Measurements from ENCODE around the gene UPB1. TPM values are rescaled to one million over a fixed set of nuclear protein-coding genes. Genes with fewer than 3 reads are reported as not detected.

Gene UPB1
- total and polyA plus RNA-seq, 9 of the 15 experiments (the other 6 are each of a cell fraction or from before 2014, with no cell fraction given) = 0.06 to 0.11 TPM; not detected in 7

DNA sequence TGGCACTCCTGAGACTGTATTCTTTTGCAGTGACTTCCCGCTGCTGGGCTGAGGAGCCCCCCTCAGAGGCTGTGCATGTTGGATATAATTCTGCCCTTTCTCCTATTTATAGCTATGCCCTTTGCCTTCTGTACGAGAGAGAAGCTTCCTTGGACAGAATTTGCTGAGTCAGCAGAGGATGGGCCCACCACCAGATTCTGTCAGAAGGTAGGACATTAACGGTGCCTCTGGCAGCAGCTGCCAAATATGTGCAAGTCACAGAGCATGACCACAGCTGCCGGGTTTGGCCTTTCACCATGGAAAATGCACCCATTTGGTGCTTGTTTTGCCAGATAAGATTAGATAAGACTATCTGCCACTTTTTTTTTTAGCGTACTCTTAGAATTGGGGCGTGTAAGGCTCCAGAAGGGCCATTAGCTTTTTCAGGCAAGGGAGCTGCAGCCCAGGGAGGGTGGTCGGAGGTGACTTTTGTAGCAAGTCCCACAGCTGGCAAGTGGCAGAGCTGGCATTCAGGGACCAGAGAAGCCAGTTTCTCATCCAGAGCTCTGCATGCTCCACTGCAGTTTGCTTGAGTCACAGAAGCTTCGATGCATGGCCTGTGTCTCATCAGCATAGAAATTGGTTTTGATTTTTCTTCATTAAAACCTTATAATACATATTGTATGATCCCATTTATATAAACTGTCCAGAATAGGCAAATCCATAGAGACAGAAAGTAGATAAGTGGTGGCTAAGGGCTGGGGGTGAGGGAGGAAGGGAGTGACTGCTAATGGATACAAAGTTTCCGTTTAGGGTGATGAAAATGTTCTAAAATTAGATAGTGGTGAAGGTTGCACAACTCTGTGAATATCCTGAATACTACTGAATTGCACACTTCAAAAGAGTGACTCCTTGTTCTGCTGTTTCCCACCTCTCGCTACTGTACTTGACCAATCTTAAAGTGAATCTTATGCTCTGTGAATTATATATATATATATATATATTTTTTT, 15.8 kb downstream of the UPB1 start (continued):
- TF ChIP-seq, protein P1, sequence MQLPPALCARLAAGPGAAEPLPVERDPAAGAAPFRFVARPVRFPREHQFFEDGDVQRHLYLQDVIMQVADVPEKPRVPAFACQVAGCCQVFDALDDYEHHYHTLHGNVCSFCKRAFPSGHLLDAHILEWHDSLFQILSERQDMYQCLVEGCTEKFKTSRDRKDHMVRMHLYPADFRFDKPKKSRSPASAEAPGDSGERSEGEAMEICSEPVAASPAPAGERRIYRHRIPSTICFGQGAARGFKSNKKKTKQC (CRISPR knock-in tag; IDR thresholded peaks at IDR 0.05) = no peak
- peak; percentile 83 for TF ChIP-seq MEF2A (IDR thresholded peaks at IDR 0.05; ENCODE audit: control insufficient read depth, low read depth, low read length)
- peak; percentile 66 for TF ChIP-seq ETV1 (tag; conservative IDR thresholded peaks at IDR 0.05; ENCODE audit: low read depth)
- TF ChIP-seq CBFA2T2 (conservative IDR thresholded peaks at IDR 0.05) = peak; percentile 30; the same call in 1 of the 2 replicates
- TF ChIP-seq ZNF77 (CRISPR knock-in tag; IDR thresholded peaks at IDR 0.05) = no peak
- TF ChIP-seq TEAD1 (CRISPR knock-in tag; IDR thresholded peaks at IDR 0.05) = peak in 1 of 2 experiments; percentile 27; a peak in 1 of 4 replicates
- TF ChIP-seq NCOA4 (IDR thresholded peaks at IDR 0.05; ENCODE audit: partially characterized antibody) = no peak
- TF ChIP-seq CEBPG (CRISPR knock-in tag; IDR thresholded peaks at IDR 0.05) = peak; percentile 52; the same call in 1 of the 2 replicates
- TF ChIP-seq CEBPG (tag; conservative IDR thresholded peaks at IDR 0.05 in 1 of 2, IDR thresholded peaks at IDR 0.05 in 1 of 2) = peak; percentile 84 to 86
- TF ChIP-seq HIVEP1 (CRISPR knock-in tag; IDR thresholded peaks at IDR 0.05) = no peak
- TF ChIP-seq, protein P2, sequence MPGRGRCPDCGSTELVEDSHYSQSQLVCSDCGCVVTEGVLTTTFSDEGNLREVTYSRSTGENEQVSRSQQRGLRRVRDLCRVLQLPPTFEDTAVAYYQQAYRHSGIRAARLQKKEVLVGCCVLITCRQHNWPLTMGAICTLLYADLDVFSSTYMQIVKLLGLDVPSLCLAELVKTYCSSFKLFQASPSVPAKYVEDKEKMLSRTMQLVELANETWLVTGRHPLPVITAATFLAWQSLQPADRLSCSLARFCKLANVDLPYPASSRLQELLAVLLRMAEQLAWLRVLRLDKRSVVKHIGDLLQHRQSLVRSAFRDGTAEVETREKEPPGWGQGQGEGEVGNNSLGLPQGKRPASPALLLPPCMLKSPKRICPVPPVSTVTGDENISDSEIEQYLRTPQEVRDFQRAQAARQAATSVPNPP (IDR thresholded peaks at IDR 0.05; ENCODE audit: borderline replicate concordance, insufficient read depth, insufficient read length) = no peak
- TF ChIP-seq ZNF830 (CRISPR knock-in tag; IDR thresholded peaks at IDR 0.05) = no peak
- TF ChIP-seq NFE2L1 (tag; IDR thresholded peaks at IDR 0.05; ENCODE audit: borderline replicate concordance, low read depth) = peak; percentile 53; the same call in 1 of the 2 replicates
- TF ChIP-seq, protein P3, sequence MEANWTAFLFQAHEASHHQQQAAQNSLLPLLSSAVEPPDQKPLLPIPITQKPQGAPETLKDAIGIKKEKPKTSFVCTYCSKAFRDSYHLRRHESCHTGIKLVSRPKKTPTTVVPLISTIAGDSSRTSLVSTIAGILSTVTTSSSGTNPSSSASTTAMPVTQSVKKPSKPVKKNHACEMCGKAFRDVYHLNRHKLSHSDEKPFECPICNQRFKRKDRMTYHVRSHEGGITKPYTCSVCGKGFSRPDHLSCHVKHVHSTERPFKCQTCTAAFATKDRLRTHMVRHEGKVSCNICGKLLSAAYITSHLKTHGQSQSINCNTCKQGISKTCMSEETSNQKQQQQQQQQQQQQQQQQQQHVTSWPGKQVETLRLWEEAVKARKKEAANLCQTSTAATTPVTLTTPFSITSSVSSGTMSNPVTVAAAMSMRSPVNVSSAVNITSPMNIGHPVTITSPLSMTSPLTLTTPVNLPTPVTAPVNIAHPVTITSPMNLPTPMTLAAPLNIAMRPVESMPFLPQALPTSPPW (CRISPR knock-in tag; IDR thresholded peaks at IDR 0.05) = peak; percentile 45; the same call in 1 of the 2 replicates
- TF ChIP-seq RNF2 (IDR thresholded peaks at IDR 0.05) = peak; percentile 31; the same call in 1 of the 2 replicates
- TF ChIP-seq, protein P4, sequence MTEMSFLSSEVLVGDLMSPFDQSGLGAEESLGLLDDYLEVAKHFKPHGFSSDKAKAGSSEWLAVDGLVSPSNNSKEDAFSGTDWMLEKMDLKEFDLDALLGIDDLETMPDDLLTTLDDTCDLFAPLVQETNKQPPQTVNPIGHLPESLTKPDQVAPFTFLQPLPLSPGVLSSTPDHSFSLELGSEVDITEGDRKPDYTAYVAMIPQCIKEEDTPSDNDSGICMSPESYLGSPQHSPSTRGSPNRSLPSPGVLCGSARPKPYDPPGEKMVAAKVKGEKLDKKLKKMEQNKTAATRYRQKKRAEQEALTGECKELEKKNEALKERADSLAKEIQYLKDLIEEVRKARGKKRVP (CRISPR knock-in tag; IDR thresholded peaks at IDR 0.05) = peak; percentile 6; the same call in 1 of the 2 replicates
- no peak for TF ChIP-seq SRSF3 (IDR thresholded peaks at IDR 0.05; ENCODE audit: insufficient read depth, low read length)
- no peak for TF ChIP-seq SIN3A (IDR thresholded peaks at IDR 0.05; ENCODE audit: borderline replicate concordance in 2 of 2, control insufficient read depth in 1 of 2, low read depth in 2 of 2, low read length in 2 of 2)
- no peak for TF ChIP-seq PCBP2 (IDR thresholded peaks at IDR 0.05; ENCODE audit: low read depth, low read length, poor library complexity, severe bottlenecking)
- peak; percentile 93 for TF ChIP-seq CEBPB (tag; IDR thresholded peaks at IDR 0.05)

Data from K562 (cell line).